Mesenteric fat pad (tissue), 1 donor: ENCODE results near the gene PALS1. TPM values are rescaled to one million over a fixed set of nuclear protein-coding genes. Genes with fewer than 3 reads are reported as not detected.
"Not testable (repeated sequence)": the region's sequence is repeated elsewhere in the genome, so short reads cannot be mapped to it uniquely, and the experiment has no call there.

ENCODE experiments used
- DNase-seq: peaks from one replicate; pipeline ENCODE4 v3.0.0-alpha.2; 2020; ENCODE audit warnings: low spot score
- total RNA-seq: library from RNA; stranded (reverse); fragmentation: NEBNext Ultra II Directional; extraction: Animal tissue kit (Norgen Biotek cat#: 25700); gene quantifications from one replicate; pipeline ENCODE4 v1.2.1, GENCODE V29; 2021
- donor health status: DM: yes; HTN: yes; CAD: no.

Gene PALS1
- total RNA-seq, 1 donor from 2014 or later, result 24.1 TPM

DNA sequence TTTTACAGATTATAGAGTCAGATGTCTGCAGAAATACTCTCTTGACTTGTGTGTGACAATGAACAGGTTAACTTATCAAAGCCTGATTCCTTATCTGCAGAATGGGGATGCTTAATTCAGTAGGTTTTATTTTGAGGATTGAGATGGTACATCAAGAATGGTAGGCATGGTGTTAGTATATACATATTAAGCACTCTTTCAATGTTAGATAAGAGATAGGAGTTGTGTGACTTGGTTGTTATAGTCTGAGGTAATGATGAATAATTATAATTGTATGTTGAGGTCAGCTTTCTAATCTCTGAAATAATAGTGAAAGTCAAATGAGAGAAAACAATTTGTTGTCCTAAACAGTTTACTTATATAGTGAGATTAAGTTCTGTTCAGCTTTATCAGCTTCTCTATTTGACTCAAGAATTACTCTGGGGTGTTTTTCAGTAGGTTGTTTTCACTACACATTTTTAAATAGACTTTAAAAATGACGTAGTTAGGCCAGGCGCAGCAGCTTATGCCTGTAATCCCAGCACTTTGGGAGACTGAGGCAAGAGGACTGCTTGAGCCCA, 11.9 kb downstream of the PALS1 start:
- no peak for DNase-seq

DNA sequence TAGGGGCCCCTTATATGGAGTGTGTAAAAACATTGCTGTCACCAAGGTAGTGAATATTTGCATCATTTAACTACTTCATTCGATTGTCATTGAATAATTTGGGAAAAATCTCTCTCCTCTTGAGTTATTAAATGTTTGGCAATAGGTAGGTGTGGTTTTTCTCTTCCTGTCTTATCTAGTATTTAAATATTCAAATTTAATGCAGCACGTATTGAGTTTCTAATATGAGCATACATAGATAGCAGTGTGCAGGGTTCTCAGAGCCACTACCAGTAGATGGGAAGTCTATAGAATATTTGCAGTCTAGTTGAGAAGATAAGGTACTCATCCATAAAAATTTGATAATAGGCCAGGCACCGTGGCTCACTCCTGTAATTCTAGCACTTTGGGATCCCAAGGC, 16.7 kb downstream of the PALS1 start:
- no peak for DNase-seq

DNA sequence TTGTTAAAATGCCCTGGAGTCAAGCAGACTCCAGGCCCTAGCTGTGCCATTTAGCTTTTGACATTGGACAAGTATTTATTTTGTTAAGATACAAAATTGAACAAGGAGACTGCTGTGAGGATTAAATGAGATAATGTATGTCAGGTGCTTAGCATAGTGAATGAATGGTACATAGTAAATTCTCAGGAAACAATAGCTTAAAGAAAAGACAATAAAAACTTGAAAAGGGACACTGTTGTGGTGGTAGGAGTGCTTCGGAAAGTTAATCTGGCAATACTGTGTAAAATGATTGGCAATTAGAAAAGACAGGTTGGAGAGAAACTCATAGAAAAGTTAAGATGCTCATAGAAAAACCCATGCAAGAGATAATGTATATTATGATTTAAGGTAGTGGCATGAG, 19.7 kb downstream of the PALS1 start:
- no peak for DNase-seq

DNA sequence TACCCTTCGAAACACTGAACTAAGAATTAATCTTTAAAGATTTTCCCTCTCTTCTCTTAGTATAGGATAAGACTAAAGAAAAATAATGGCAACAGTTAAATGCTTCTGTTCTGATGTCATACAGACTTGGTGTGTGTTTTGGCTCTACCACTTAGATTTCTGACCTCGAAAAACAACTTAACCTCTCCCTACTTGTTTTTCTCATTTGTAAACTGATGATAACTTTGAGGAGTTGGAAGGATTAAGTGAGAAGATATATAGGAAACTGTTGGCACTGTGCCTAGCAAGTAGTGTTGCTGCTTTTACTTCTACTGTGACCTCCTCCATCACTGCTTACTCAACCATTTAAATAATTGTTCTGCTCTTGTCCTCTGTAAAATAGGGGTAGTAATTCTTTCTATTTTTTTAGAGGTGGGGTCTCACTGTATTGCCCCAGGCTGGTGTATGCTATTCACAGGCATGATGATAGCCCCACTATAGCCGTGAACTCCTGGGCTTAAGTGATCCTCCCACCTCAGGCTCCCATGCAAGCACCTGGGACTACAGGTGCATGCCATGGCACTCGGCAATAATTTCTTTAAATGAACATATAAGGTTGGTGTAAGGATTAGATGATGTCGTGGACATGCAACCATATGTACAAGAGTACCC, 22.4 kb downstream of the PALS1 start:
- DNase-seq, result no peak

- no peak for DNase-seq
Measured at GRCh38 chr14:67265131-67265530, 23.9 kb downstream of the PALS1 start.

GRCh38 chr14:67267576-67268328, 26.5 kb downstream of the PALS1 start:
- DNase-seq, result no peak

DNA sequence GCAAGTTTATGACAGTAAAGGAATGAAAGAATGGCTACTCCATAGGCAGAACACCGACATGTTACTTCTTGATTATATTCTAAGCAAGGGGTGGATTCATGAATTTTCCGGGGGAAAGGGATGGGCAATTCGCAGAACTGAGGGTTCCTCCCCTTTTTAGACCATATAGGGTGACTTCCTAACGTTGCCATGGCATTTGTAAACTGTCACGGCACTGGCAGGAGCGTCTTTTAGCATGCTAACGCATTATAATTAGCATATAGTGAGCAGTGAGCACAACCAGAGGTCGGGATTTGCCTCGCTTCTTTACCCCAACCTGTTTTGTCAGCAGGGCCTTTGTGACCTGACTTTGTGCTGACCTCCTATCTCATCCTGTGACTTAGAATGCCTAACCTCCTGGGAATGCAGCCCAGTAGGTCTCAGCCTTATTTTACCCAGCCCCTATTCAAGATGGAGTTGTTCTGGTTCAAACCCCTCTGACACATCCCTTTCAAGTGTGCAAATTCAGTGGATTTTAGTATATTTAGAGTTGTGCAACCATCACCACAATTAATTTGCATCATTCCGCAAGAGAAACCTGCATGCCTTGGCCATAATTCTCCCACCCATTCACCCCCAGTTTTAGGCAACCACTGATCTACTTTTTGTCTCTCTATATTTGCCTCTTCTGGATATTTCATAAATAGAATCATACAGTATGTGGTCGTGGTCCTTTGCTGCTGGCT, 27.4 kb downstream of the PALS1 start:
- no peak for DNase-seq

- no peak for DNase-seq
Measured at GRCh38 chr14:67269298-67270060, 28.2 kb downstream of the PALS1 start.

DNA sequence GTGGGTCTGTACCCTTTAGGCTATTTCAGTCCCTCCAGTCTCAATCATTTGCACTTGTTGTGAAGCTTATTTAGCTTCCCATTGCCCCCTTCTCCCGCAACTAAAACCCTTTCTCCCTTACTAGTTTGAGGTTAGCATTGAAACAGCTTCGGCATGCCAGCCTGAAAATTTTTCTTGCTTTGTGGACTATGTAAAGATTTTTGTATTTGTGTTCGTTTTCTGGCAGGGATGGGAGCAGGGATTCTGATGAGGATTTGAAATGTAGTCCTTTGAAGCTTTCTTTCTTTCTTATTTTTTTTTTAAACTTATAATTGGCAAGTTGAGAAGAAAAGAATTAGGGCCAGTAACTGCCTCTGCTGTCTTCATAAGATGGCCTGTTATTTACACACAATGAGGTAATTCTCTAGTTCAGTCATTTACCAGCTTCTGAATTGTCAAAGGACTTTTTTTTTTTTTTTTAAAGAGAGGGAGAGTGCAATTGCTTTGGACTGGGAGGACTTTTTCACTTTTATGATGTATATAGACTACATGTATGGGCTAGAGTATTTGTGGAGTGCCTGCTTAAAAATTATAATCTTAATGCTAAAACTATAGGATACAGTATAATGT, 29.0 kb downstream of the PALS1 start:
- no peak for DNase-seq

- no peak for DNase-seq
Measured at GRCh38 chr14:67270933-67271332, 29.7 kb downstream of the PALS1 start.

DNA sequence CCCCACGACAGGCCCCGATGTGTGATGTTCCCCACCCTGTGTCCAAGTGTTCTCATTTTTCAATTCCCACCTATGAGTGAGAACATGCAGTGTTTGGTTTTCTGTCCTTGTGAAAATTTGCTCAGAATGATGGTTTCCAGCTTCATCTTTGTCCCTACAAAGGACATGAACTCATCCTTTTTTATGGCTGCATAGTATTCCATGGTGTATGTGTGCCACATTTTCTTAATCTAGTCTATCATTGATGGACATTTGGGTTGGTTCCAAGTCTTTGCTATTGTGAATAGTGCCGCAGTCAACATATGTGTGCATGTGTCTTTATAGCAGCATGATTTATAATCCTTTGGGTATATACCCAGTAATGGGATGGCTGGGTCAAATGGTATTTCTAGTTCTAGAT, 32.0 kb downstream of the PALS1 start:
- DNase-seq, result not testable (repeated sequence)

- no peak for DNase-seq
Measured at GRCh38 chr14:67276131-67276530, 34.9 kb downstream of the PALS1 start.

DNA sequence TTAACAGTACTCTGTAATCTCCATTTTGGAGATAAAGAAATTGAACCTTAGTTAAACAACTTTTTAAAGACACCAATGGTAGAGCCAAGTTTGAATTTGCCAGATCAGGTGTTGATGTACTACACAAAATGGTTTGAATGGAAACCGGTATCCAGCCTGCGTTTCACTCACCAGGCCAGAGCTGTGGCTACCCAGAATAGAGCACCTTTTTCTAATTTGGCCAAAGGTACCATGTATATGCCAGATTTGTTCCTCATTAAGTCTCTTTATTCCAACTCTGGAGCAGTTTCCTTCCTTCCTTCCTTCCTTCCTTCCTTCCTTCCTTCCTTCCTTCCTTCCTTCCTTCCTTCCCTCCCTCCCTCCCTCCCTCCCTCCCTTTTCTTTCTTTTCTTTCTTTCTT, 39.3 kb downstream of the PALS1 start:
- DNase-seq, result no peak

DNA sequence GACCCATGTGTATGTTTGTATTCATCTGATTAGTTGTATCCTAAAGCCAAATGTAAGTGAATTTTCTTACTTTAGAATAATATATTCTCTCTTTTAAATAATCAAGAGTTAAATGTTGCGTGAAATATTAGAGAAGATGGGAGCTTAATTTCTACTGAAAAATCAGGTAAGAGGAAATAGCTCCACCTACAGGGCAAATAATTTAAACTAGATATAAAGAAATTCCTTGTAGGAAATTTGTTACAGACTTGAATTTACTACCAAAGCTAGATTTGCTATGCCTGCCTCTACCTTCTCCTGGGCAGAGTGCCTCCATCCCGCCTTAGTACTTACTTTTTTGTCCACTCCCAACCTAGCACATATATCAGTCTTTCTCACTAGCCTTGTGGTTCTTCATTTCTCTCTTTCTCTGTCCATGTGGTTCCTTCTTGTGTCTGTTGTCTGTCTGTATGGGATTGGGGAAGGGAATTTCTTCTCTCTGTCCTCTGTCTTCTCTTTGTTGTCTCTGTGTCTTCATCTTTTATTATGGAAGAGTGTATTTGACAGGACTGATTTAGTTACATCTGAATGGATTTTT, 44.7 kb downstream of the PALS1 start:
- DNase-seq, result no peak

Other genes with a start within 250 kb of the PALS1 start
- not detected for gene GARIN2, start 52.0 kb upstream of the PALS1 start, total RNA-seq
- gene ATP6V1D, start 118.4 kb downstream of the PALS1 start, total RNA-seq, result 65.9 TPM
- 91.2 TPM for gene EIF2S1, start 118.9 kb downstream of the PALS1 start, total RNA-seq
- gene PLEK2, start 170.7 kb downstream of the PALS1 start, total RNA-seq, result 0.64 TPM
- 1.7 TPM for gene TMEM229B, start 247.3 kb downstream of the PALS1 start, total RNA-seq